Esophagus squamous epithelium (tissue), 5 donors: Measurements from ENCODE around the gene CDCP1. TPM values are rescaled to one million over a fixed set of nuclear protein-coding genes. Genes with fewer than 3 reads are reported as not detected.

ENCODE experiments used
- DNase-seq: peaks from one replicate; lab custom pipeline; 2025; lab: John Stamatoyannopoulos, UW
- H3K27ac ChIP-seq, 4 donors: fragments of 200-600 bp; sonication (generic); one replicate each; pipeline ENCODE4 v1.5.1; 2016 to 2019; ENCODE audit warnings: mild to moderate bottlenecking in 1 of 4
- H3K27me3 ChIP-seq, 4 donors: fragments of 200-600 bp; sonication (generic); 1 replicate in 3 of 4; 2 replicates in 1 of 4; pipeline versions ENCODE4 v1.5.1 to v1.6.0; 2017 to 2021; ENCODE audit warnings: antibody characterized with exemption in 1 of 4
- H3K36me3 ChIP-seq, 3 donors: fragments of 200-600 bp; sonication (generic); one replicate each; pipeline ENCODE4 v1.5.1; 2016 to 2019
- H3K4me1 ChIP-seq, 3 donors: fragments of 200-600 bp; sonication (generic); one replicate each; pipeline ENCODE4 v1.5.1; 2017 to 2019
- H3K4me3 ChIP-seq, 4 donors: fragments of 200-600 bp; sonication (generic); 1 replicate in 3 of 4; 2 replicates in 1 of 4; pipeline ENCODE4 v1.5.1; 2016 to 2019; ENCODE audit warnings: mild to moderate bottlenecking in 2 of 4, moderate library complexity in 1 of 4
- H3K9me3 ChIP-seq, 3 donors: fragments of 200-600 bp; sonication (generic); one replicate each; pipeline ENCODE4 v1.5.1; 2016 to 2019
- POLR2A ChIP-seq, 4 donors: fragments of 450-650 bp; IDR thresholded peaks; one replicate each; pipeline ENCODE4 v1.6.1; 2017; ENCODE audit warnings: antibody characterized with exemption in 4 of 4, mild to moderate bottlenecking in 4 of 4, moderate library complexity in 3 of 4
- WGBS, 2 donors: methylation state at CpG; one replicate each; pipeline ENCODE4 v1.1.5; 2018; 5-methylcytosine and 5-hydroxymethylcytosine counted together
- intact Hi-C: fragments of 100-400 bp; cut with DNase I; formaldehyde crosslinking; loops from one replicate; pipeline ENCODE4 v1.15.0; 2022
- total RNA-seq, 4 donors: library from RNA; depleted of rRNA; stranded (reverse); fragments of >200 nt; gene quantifications; one replicate each; pipeline ENCODE4 v1.1.0, GENCODE V29; 2016
- TF ChIP-seq, protein P1 (sequence below), 6 experiments: fragments of 450-650 bp in 4 of 6; fragments of 200-600 bp in 2 of 6; sonication (generic) in 2 of 6; IDR thresholded peaks; one replicate each; pipeline ENCODE4 v1.5.1; 2016 to 2019; ENCODE audit warnings: antibody characterized with exemption in 6 of 6, mild to moderate bottlenecking in 4 of 6, moderate library complexity in 4 of 6
- donor health status: DM: yes; HTN: yes; CAD: no.

CDCP1 gene
- total RNA-seq, 4 donors from 2014 or later, result 35.7 to 95.4 (median 54.6) TPM

DNA sequence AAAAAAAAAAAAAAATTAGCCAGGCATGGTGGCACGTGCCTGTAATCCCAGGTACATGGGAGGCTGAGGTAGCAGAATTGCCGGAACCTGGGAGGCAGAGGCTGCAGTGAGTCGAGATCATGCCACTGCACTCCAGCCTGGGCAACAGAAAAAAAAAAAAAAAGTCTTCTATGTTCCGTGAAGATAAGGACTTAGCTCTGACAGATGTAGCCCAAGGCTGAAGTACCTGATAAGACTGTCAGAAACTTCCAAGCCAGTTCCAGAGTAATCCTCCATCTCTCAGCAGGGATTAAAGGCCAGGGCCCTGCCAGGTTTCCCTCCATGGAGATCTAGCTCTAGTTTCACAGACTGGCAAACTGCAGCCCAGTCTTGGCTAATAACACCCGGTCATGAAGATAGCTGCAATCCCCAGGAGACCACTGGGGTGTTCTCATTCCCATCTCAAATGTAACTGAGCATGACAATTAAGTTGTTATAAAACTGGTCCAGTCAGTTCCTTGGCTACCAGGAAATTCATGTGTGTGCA lies 8.5 kb downstream of the CDCP1 start:
- Histone ChIP-seq H3K4me3 (no peak overlapping the region), H3K36me3 (no peaks in the 10 kb centered on the region), H3K9me3 (no peaks in the 10 kb centered on the region), H3K27ac (peak overlapping the region; percentile 62 to 88 (median 86)), H3K4me1 (peaks cover 30 to 95% (median 37%) of the 10 kb centered on the region in 3 donors), H3K27me3 (no peaks in the 10 kb centered on the region)
- no peak for DNase-seq
- WGBS, 2 donors, result 45 to 48% methylated on average over 4 to 5 of the region's 5 CpGs
- intact Hi-C loops, result no loop called here
- no peak for TF ChIP-seq POLR2A (IDR thresholded peaks at IDR 0.05)
- TF ChIP-seq, protein P1, sequence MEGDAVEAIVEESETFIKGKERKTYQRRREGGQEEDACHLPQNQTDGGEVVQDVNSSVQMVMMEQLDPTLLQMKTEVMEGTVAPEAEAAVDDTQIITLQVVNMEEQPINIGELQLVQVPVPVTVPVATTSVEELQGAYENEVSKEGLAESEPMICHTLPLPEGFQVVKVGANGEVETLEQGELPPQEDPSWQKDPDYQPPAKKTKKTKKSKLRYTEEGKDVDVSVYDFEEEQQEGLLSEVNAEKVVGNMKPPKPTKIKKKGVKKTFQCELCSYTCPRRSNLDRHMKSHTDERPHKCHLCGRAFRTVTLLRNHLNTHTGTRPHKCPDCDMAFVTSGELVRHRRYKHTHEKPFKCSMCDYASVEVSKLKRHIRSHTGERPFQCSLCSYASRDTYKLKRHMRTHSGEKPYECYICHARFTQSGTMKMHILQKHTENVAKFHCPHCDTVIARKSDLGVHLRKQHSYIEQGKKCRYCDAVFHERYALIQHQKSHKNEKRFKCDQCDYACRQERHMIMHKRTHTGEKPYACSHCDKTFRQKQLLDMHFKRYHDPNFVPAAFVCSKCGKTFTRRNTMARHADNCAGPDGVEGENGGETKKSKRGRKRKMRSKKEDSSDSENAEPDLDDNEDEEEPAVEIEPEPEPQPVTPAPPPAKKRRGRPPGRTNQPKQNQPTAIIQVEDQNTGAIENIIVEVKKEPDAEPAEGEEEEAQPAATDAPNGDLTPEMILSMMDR (IDR thresholded peaks at IDR 0.05), result peak in 3 of 6 experiments; percentile 20 to 45 (median 31)

DNA sequence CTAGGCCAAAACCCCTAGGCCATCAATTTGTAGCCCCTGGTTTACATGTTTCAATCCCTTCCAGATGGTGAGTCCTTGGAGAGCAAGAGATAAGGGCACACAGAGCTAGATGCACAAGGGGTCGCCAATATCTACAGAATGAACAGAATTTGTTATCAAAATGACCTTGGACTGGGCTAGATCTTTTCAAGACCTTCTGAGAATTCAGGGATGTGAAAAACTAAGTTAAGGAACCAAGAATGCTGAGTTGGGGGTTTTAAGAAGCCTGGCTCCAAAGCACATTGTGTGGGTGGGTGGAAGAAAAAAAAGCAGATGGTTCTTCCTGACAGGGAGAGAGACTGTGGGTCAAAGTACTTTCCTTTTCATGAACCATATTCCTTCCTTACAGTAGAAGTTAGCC lies 10.2 kb downstream of the CDCP1 start:
- intact Hi-C loops, result no loop called here
- TF ChIP-seq, protein P1 (IDR thresholded peaks at IDR 0.05), result no peak
- no peak for TF ChIP-seq POLR2A (IDR thresholded peaks at IDR 0.05)
- DNase-seq, result no peak
- Histone ChIP-seq H3K27me3 (no peaks in the 10 kb centered on the region), H3K9me3 (no peaks in the 10 kb centered on the region), H3K4me1 (peaks cover 28 to 95% (median 42%) of the 10 kb centered on the region in 3 donors), H3K27ac (no peak overlapping the region), H3K4me3 (no peak overlapping the region), H3K36me3 (no peaks in the 10 kb centered on the region)
- 56 to 80% methylated on average over 1 of the region's 1 CpG for WGBS, 2 donors

DNA sequence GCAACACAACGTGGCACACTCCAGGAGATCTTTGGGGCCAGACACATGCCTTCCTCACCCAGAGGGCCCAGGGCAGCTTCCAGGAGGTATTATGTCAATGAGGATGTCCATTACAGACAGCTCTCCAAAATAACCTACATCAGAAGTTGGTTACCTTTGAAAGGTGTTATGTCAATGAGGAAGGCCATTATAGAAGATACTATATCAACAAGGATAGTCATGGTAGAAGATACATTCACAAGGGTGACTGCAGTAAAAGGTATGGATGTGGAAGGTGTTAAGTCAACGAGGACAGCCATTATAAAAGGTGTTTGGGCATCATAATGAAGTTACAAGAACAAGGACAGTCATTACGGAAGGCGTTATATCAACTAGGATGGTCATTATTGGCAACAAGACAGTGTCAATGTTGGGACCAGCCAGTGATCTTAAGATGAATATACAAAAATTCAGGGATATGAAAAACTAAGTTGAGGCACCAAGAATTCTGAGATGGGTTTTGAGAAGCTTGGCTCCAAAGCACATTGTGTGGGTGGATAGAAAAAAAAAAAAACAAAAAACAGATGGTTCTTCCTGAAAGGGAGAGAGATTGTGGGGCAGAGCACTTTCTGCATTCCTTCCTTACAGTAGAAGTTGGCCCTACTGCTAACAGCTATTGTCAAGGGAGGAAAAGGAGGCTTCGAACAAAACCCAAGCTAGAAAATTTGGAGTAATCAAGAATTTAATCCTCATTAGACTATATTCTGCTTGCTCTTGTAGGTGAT lies 11.2 kb downstream of the CDCP1 start:
- no peaks in the 10 kb centered on the region for H3K9me3 ChIP-seq
- TF ChIP-seq, protein P1 (IDR thresholded peaks at IDR 0.05), result no peak
- TF ChIP-seq POLR2A (IDR thresholded peaks at IDR 0.05), result no peak
- H3K27ac ChIP-seq, result peak overlapping the region in 1 of 4 donors; percentile 9
- H3K4me1 ChIP-seq, result peaks cover 22 to 95% (median 32%) of the 10 kb centered on the region in 3 donors
- intact Hi-C loops, result no loop called here
- no peaks in the 10 kb centered on the region for H3K36me3 ChIP-seq
- H3K27me3 ChIP-seq, result no peaks in the 10 kb centered on the region
- DNase-seq, result no peak
- 80 to 86% methylated on average over 5 of the region's 5 CpGs for WGBS, 2 donors
- no peak overlapping the region for H3K4me3 ChIP-seq

DNA sequence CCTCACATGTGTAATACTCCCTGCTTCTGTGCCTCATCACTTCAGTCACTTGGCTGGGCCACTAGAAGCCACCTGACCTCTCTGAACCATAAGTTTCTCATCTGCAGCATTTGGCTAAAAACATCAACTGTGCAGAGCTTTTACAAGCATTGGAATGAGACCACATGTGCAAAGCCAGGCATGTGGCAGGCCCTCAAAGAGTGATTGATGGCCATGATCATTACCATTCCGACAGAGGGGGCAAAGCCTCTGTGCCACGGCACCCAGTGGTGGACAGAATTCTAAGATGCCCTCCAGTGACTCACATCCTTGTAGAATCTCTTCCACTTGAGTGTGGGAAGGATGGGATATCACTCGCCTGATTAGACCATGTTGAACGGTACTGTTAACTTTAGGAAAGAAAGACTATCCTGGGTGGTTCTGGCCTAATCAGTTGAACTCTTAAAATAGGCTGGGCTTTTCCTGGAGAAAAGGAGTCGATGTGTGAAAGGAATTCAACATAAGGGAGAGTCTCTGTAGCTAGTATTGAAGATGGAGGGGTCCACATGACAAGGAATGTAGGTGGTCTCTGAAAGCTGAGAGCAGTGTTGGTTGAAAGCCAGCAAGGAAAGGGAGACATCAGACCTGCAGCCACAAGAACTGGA lies 13.5 kb downstream of the CDCP1 start:
- 67 to 75% methylated on average over 5 of the region's 5 CpGs for WGBS, 2 donors
- intact Hi-C loops, result no loop called here
- Histone ChIP-seq H3K4me1 (peaks cover 0 to 91% (median 23%) of the 10 kb centered on the region in 3 donors), H3K9me3 (no peaks in the 10 kb centered on the region), H3K36me3 (no peaks in the 10 kb centered on the region), H3K27me3 (no peaks in the 10 kb centered on the region), H3K4me3 (no peak overlapping the region), H3K27ac (peak overlapping the region in 1 of 4 donors; percentile 73)
- no peak for DNase-seq
- TF ChIP-seq, protein P1 (IDR thresholded peaks at IDR 0.05), result no peak
- TF ChIP-seq POLR2A (IDR thresholded peaks at IDR 0.05), result no peak

DNA sequence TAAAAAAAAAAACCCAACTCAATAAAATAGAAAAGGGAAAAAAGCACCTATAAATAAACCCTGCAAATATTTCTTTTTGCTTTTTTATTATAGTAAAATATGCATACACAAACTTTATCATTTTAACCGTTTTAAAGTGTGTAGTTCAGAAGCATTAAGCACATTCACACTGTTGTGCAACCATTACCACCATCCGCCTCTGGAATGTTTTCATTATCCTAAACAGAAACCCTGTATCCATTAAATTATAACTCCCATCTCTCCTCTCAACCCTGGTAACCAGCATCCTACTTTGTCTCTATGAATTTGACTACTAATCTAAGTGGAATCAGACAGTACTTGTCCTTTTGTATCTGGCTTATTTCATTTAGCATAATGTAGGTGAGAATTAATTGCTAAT lies 15.0 kb downstream of the CDCP1 start:
- WGBS, 2 donors, result 34 to 35% methylated on average over 2 of the region's 2 CpGs
- H3K27me3 ChIP-seq, result no peaks in the 10 kb centered on the region
- H3K27ac ChIP-seq, result peak overlapping the region in 3 of 4 donors; percentile 60 to 73 (median 73)
- H3K36me3 ChIP-seq, result no peaks in the 10 kb centered on the region
- TF ChIP-seq, protein P1 (IDR thresholded peaks at IDR 0.05), result no peak
- no peak for TF ChIP-seq POLR2A (IDR thresholded peaks at IDR 0.05)
- no peak for DNase-seq
- peaks cover 5 to 89% (median 26%) of the 10 kb centered on the region in 3 donors for H3K4me1 ChIP-seq
- no peak overlapping the region for H3K4me3 ChIP-seq
- no peaks in the 10 kb centered on the region for H3K9me3 ChIP-seq
- intact Hi-C loops, result no loop called here
